Activated naive CD8-positive, alpha-beta T cell treated with anti-CD3 and anti-CD28 coated beads, Interleukin-2, amount 10 ng/mL, durations not matched to agents 7 days and 5 days (primary cell): Measurements from ENCODE around the gene RIC8B. TPM values are rescaled to one million over a fixed set of nuclear protein-coding genes. Genes with fewer than 3 reads are reported as not detected.
"Not testable (repeated sequence)": the region's sequence is repeated elsewhere in the genome, so short reads cannot be mapped to it uniquely, and the experiment has no call there.

Source experiments
- ATAC-seq: fragments of 150-1000 bp; cut with Tn5 transposase; one replicate; pipeline ENCODE4 v1.10.0; 2021; ENCODE audit warnings: low read depth, moderate library complexity
- POLR2A ChIA-PET: fragments of 350-600 bp; sonication (Branson Sonifier 250); formaldehyde crosslinking; loops from one replicate; lab custom pipeline; 2021; ENCODE audit warnings: antibody characterized with exemption; lab: Charles Lee
- DNase-seq: peaks from one replicate; pipeline ENCODE4 v3.0.0; 2021
- H3K27ac Mint-ChIP-seq: one replicate; pipeline ENCODE4 v1.8.0; 2022; ENCODE audit warnings: mild to moderate bottlenecking, mixed read lengths
- H3K27me3 Mint-ChIP-seq: one replicate; pipeline ENCODE4 v1.8.0; 2022; ENCODE audit warnings: mild to moderate bottlenecking, moderate library complexity, mixed read lengths
- H3K36me3 Mint-ChIP-seq: one replicate; pipeline ENCODE4 v1.8.0; 2021; ENCODE audit warnings: mild to moderate bottlenecking, mixed read lengths
- H3K4me1 Mint-ChIP-seq: one replicate; pipeline ENCODE4 v1.8.0; 2021; ENCODE audit warnings: mixed read lengths
- H3K4me3 Mint-ChIP-seq: one replicate; pipeline ENCODE4 v1.8.0; 2022; ENCODE audit warnings: mild to moderate bottlenecking, moderate library complexity, mixed read lengths
- H3K9me3 Mint-ChIP-seq: one replicate; pipeline ENCODE4 v1.8.0; 2021; ENCODE audit warnings: mixed read lengths
- total RNA-seq, 2 experiments: library from RNA; stranded (reverse); gene quantifications; one replicate each; pipeline ENCODE4 v1.2.3, GENCODE V29; 2021

Gene RIC8B
- total RNA-seq, 2 experiments from 2014 or later: 14.3 to 15.1 TPM

DNA sequence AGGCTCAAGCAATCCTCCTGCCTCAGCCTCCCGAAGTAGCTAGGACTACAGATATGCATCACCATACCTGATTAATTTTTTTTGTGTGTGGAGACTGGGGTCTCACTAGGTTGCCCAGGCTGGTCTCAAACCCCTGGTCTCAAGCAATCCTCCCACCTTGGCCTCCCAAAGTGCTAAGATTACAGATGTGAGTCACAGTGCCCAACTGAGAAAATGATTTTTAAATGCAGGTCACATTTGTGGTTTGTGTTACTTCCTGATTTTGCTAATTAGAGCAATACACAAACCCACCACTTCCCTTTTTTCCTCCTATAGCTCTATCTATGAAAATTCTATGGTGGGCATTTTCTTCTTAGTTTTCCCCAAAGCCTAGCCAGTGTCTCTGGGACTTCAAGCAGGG lies 135.7 kb downstream of the RIC8B start:
- H3K4me1 Mint-ChIP-seq: peaks cover 28% of the 10 kb centered on the region
- no peaks in the 10 kb centered on the region for H3K9me3 Mint-ChIP-seq
- DNase-seq (no peak), ATAC-seq (no peak)
- H3K27ac Mint-ChIP-seq: no peak overlapping the region
- peaks cover 19% of the 10 kb centered on the region for H3K27me3 Mint-ChIP-seq
- H3K4me3 Mint-ChIP-seq: no peak overlapping the region
- no peaks in the 10 kb centered on the region for H3K36me3 Mint-ChIP-seq
- POLR2A ChIA-PET: no interaction called here

DNA sequence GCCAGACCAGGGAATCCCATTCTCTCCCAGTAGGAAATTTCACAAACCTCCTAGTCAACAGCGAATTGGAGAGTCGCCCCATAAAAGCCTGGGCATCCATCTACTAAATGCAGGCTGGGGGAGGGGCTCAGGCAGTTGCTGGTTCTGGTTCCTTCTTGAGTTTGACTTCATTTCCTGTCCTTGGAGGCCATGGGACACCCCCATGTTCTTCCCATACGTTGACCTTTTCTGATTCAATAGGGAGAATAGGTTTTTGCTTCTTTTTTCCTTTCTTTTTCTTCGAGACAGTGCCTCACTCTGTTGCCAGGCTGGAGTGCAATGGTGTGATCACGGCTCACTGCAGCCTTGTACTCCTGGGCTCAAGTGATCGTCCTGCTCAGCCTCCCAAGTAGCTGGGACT lies 137.1 kb downstream of the RIC8B start:
- Mint-ChIP-seq H3K36me3 (no peaks in the 10 kb centered on the region), H3K4me1 (peaks cover 34% of the 10 kb centered on the region), H3K9me3 (no peaks in the 10 kb centered on the region), H3K4me3 (no peak overlapping the region), H3K27me3 (peaks cover 8% of the 10 kb centered on the region), H3K27ac (no peak overlapping the region)
- ATAC-seq: no peak
- no peak for DNase-seq
- POLR2A ChIA-PET: no interaction called here

DNA sequence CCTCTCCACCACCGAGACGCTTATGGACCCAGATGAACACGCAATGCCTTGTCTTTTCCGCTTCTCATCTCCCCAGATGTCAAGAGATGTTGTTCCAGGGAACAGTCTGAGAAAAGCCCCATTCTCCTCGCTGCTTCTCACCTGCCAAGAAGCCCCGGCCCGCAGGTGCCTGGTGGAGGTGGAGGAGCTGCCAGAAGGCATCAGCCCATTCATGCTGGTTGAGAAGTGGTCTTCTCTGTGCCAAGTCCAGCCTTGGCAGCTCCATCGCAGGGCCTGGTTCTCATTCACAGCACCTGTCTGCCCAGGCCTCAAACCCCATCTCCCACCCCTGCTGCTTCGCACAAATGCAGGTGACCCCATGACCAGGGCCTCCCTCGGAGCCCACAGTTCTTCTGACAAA lies 139.0 kb downstream of the RIC8B start:
- H3K4me3 Mint-ChIP-seq: no peak overlapping the region
- POLR2A ChIA-PET: no interaction called here
- ATAC-seq (no peak), DNase-seq (no peak)
- peaks cover 28% of the 10 kb centered on the region for H3K4me1 Mint-ChIP-seq
- H3K27ac Mint-ChIP-seq: peak overlapping the region; percentile 21
- no peaks in the 10 kb centered on the region for H3K36me3 Mint-ChIP-seq
- no peaks in the 10 kb centered on the region for H3K9me3 Mint-ChIP-seq
- H3K27me3 Mint-ChIP-seq: peaks cover 7% of the 10 kb centered on the region

DNA sequence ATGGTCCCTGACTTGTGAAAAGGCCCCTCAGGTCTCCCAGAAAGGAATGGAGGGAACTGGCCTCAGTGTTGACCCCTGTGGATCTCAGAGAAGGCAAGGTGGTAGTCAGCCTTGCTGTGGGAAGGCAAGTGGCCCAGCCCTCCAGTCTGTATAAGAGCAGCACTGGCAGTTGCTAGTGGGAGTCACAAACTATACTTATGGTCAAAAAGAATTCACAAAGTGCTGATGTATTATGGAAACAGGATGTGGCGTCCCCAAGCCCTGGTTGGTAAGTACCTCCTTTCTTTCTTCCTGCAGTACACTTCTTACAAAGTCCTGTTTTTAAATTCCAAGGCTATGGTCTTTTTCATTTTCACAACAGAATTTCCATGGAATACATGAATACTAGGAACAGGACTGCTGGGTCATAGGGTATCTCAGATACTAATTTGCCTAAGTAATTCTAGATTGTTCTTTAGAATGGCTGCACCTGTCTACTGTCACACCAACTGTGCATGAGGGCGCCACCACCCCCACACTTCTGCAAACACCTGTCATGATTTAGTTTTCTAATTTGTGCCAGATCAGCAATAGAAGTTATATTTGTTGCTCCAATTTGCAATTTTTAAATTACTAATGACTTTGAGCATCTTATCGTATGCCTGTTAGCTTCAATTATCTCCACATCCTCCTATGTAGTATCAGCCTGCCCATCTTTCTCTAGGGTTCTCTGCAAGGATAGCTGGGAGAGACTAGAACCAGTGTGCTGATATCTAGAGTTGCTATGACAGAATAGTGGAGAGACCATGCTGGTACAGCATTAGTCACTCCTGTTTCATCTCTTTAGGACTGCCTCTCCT lies 140.5 kb downstream of the RIC8B start:
- POLR2A ChIA-PET: interaction anchor here (0.5 to 1.0 kb wide), 2 partner anchors 525 to 558 kb away, joined by 3 to 4 read pairs; partner anchors contain the start of gene POLR3B
- Mint-ChIP-seq H3K9me3 (no peaks in the 10 kb centered on the region), H3K4me3 (peak overlapping the region; percentile 47), H3K4me1 (peaks cover 28% of the 10 kb centered on the region), H3K36me3 (no peaks in the 10 kb centered on the region), H3K27me3 (peaks cover 6% of the 10 kb centered on the region), H3K27ac (peak overlapping the region; percentile 88)
- peak; percentile 90 for ATAC-seq
- peak; percentile 43 for DNase-seq

DNA sequence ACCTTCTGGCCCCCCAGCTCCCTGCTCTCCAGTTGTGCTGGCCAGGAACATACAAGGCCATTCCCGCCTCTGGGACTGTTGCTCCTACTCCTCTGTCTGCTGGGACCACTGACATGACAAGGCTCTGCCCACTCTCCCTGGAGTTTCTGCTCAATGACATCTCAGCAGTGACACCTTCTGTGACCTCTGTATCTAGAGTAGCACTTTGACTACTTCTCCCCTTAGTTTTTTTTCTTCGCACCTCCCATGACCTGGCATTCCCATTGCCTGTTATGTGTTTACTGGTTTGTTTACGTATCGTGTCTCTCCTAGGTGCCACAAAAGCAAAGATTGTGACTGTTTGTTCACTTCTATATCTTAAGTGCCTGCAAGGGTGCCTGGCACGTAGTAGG lies 141.1 kb downstream of the RIC8B start:
- POLR2A ChIA-PET: no interaction called here

DNA sequence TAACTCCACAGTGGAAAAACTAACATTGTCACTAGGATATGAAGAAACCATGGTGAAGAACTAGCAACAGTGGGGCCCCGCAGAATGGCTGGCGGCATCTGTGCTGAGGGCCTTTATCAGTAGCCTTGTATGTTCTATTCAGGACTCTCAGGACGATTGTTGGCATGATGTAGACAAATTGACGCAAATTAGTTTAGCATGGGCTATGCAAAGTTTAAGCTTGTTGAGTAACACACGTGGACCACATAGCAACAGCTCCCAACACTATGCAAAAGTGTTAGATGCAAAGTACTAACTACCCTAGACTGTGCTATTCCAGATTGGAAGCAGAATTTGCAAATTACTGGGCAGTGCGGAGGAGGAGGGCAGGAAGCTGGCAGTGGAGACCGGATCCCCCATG lies 143.0 kb downstream of the RIC8B start:
- no peak overlapping the region for H3K4me3 Mint-ChIP-seq

More for the DNA sequence above, 141.1 kb downstream of the RIC8B start:
- Mint-ChIP-seq H3K4me1 (peaks cover 22% of the 10 kb centered on the region), H3K4me3 (no peak overlapping the region), H3K9me3 (no peaks in the 10 kb centered on the region), H3K27me3 (peaks cover 6% of the 10 kb centered on the region), H3K36me3 (no peaks in the 10 kb centered on the region), H3K27ac (peak overlapping the region; percentile 37)
- DNase-seq (no peak), ATAC-seq (no peak)

DNA sequence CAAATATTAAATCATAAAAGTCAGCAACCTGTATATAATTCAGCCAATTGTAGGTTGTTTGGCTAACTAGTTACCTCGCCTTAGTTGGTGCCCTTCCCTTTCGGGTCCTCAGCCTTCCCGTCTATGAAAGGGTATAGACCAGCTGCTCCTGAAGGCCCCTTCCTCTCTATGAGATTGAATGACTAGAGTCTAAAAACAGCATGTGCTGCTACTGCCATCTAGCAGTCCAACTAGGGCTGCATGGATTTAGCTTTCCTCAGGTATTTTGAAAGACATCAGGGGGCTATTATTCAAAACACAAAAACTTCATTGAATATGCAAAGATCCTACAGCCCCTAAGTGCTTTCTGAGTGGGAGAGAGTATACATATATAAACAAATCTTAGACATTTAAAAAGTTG lies 144.3 kb downstream of the RIC8B start:
- H3K4me1 Mint-ChIP-seq: peaks cover 16% of the 10 kb centered on the region
- DNase-seq (no peak), ATAC-seq (no peak)
- H3K4me3 Mint-ChIP-seq: no peak overlapping the region
- POLR2A ChIA-PET: no interaction called here
- H3K9me3 Mint-ChIP-seq: peaks cover 1% of the 10 kb centered on the region
- H3K27ac Mint-ChIP-seq: no peak overlapping the region
- H3K36me3 Mint-ChIP-seq: no peaks in the 10 kb centered on the region
- peaks cover 24% of the 10 kb centered on the region for H3K27me3 Mint-ChIP-seq

More for the DNA sequence above, 143.0 kb downstream of the RIC8B start:
- POLR2A ChIA-PET: interaction anchor here (0.6 to 0.7 kb wide), 3 partner anchors 344 to 560 kb away, joined by 3 to 4 read pairs (median 3); no protein-coding TSS in a partner anchor
- Mint-ChIP-seq H3K4me1 (peaks cover 16% of the 10 kb centered on the region), H3K27me3 (peaks cover 16% of the 10 kb centered on the region), H3K36me3 (no peaks in the 10 kb centered on the region), H3K27ac (no peak overlapping the region), H3K9me3 (no peaks in the 10 kb centered on the region)
- ATAC-seq (no peak), DNase-seq (no peak)

DNA sequence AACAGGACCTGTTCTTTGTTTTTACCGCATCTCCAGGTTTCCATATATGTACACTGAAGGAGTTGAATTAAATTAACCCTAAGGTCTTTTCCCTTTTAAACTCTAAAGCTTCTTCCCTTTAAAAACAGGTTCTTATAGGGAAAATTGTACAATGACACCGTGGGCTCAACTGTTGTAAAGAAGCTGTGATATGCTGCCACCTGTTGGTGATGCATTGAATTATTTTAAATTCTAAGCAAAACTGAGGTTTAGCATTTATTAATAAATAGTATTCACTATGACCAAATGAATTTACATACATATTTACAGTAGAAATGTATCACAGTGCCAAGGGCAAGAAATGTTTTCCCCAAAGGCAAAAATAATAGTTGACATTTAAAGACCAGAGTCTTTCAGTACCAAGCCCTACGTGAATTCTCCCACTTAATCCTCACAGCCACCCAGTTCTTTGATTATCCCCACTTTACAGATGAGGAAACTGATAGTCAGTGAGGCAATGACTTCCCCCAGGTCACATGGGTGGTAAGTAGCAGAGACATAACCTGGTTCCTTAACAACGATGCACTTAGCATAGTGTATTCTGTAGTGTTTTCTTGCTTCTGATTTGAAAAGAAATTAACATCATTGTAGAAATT lies 145.5 kb downstream of the RIC8B start:
- peaks cover 28% of the 10 kb centered on the region for H3K27me3 Mint-ChIP-seq

DNA sequence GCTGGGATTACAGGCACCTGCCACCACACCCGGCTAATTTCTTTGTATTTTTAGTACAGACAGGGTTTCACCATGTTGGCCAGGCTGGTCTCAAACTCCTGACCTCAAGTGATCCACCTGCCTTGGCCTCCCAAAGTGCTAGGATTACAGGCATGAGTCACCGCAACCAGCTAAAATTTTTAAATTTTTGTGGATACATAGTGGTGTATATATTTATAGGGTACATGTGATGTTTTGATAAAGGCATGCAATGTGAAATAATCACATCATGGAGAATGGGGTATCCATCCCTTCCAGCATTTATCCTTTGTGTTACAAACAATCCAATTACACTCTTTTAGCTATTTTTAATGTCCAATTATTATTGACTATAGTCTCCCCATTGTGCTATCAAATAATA lies 147.5 kb downstream of the RIC8B start:
- H3K4me1 Mint-ChIP-seq, ATAC-seq, H3K9me3 Mint-ChIP-seq, H3K4me3 Mint-ChIP-seq, POLR2A ChIA-PET, H3K36me3 Mint-ChIP-seq, DNase-seq, H3K27ac Mint-ChIP-seq: not testable (repeated sequence)
- H3K27me3 Mint-ChIP-seq: peaks cover 28% of the 10 kb centered on the region

More for the DNA sequence above, 145.5 kb downstream of the RIC8B start:
- no peak for ATAC-seq
- no peak for DNase-seq
- Mint-ChIP-seq H3K9me3 (peaks cover 5% of the 10 kb centered on the region), H3K36me3 (no peaks in the 10 kb centered on the region), H3K4me3 (no peak overlapping the region), H3K4me1 (peaks cover 8% of the 10 kb centered on the region), H3K27ac (no peak overlapping the region)
- POLR2A ChIA-PET: no interaction called here

DNA sequence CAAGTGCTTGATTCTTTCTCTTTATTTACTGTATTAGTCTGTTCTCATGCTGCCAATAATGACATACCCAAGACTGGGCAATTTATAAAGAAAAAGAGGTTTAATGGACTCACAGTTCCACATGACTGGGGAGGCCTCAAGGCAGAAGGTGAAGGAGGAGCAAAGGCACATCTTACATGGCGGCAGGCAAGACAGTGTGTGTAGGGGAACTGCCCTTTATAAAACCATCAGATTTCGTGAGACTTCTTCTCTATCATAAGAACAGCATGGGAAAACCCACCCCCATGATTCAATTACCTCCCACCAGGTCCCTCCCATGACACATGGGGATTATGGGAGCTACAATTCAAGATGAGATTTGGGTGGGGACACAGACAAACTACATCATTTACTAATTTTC lies 149.1 kb downstream of the RIC8B start:
- H3K27me3 Mint-ChIP-seq: peaks cover 25% of the 10 kb centered on the region
- H3K27ac Mint-ChIP-seq, H3K4me3 Mint-ChIP-seq, H3K9me3 Mint-ChIP-seq, H3K36me3 Mint-ChIP-seq, ATAC-seq, H3K4me1 Mint-ChIP-seq, DNase-seq, POLR2A ChIA-PET: not testable (repeated sequence)

DNA sequence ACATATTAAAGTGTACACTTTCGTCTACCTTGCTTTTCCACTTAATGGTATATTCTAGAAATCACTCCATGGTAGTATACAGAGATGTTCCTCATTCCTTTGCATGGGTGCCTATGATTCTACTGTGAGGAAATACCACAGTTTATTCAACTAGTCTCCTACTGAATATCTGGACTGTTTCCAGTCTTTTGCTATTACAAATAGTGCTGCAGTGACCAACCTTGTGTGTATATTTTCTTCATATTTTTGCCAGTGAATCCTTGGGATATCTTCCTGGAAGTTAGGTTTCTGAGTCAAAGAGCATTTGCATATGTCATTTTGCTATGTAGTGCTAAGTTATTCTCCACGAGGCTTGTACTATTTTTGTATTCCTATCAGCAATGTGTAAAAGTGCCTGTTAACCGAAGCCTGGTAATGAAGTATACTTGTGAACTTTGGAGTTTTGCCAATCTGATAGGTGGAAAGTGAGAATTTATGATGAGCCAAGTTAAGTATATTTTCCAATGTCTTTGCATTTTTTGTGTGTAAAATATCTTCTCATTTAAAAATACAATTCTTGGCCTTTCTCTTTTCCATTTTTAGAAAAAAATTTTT lies 149.9 kb downstream of the RIC8B start:
- Mint-ChIP-seq H3K27ac (no peak overlapping the region), H3K27me3 (peaks cover 22% of the 10 kb centered on the region), H3K4me1 (no peaks in the 10 kb centered on the region), H3K36me3 (no peaks in the 10 kb centered on the region), H3K4me3 (no peak overlapping the region), H3K9me3 (peaks cover 5% of the 10 kb centered on the region)
- ATAC-seq (no peak), DNase-seq (no peak)
- POLR2A ChIA-PET: no interaction called here

DNA sequence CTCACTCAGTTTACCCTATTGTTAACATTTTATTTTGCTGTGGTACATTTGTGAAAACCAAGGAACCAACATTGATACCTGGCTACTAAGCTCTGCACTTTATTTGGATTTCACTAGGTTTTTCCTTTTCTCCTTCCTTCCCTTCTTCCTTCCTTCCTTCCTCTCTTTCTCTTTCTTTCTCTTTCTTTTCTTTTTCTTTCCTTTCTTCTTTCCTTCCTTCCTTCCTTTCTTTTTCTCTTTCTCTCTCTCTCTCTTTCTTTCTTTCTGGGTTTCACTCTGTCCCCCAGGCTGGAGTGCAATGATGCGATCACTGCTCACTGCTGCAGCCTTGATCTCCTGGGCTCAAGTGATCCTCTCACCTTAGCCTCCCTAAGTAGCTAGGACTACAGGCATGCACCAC lies 152.2 kb downstream of the RIC8B start:
- H3K36me3 Mint-ChIP-seq: no peaks in the 10 kb centered on the region
- H3K27ac Mint-ChIP-seq: no peak overlapping the region
- ATAC-seq (no peak), DNase-seq (no peak)
- peaks cover 27% of the 10 kb centered on the region for H3K27me3 Mint-ChIP-seq
- H3K9me3 Mint-ChIP-seq: peaks cover 11% of the 10 kb centered on the region
- H3K4me1 Mint-ChIP-seq: no peaks in the 10 kb centered on the region
- POLR2A ChIA-PET: no interaction called here
- H3K4me3 Mint-ChIP-seq: no peak overlapping the region

DNA sequence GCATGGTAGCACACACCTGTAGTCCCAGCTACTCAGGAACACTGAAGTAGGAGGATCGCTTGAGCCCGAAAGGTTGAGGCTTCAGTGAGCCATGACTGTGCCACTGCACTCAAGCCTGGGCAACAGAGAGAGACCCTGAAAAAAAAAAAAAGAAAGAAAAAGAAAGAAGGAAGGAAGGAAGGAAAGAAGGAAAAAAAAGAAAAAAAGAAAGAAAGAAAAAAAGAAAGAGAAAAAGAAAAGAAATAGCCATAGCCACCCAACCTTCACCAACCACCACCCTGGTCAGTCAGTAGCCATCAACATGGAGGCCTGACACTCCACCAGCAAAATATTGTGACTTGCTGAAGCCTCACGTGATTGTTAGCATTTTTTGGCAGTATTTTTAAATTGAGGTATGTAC lies 159.8 kb downstream of the RIC8B start:
- H3K27ac Mint-ChIP-seq: no peak overlapping the region
- H3K27me3 Mint-ChIP-seq: peaks cover 19% of the 10 kb centered on the region
- POLR2A ChIA-PET: no interaction called here
- peaks cover 2% of the 10 kb centered on the region for H3K36me3 Mint-ChIP-seq
- peaks cover 5% of the 10 kb centered on the region for H3K9me3 Mint-ChIP-seq
- H3K4me1 Mint-ChIP-seq: no peaks in the 10 kb centered on the region
- ATAC-seq (no peak), DNase-seq (no peak)
- H3K4me3 Mint-ChIP-seq: no peak overlapping the region
